Activated CD8-positive, alpha-beta memory T cell treated with anti-CD3 and anti-CD28 coated beads for 36 hours (primary cell): ENCODE results near the gene ARCN1. TPM values are rescaled to one million over a fixed set of nuclear protein-coding genes. Genes with fewer than 3 reads are reported as not detected.

ENCODE experiments used
- CTCF ChIA-PET: fragments of 350-600 bp; sonication (Branson Sonifier 250); formaldehyde crosslinking; loops from one replicate; lab custom pipeline; 2021; ENCODE audit warnings: antibody characterized with exemption; lab: Charles Lee
- POLR2A ChIA-PET: fragments of 350-600 bp; sonication (Branson Sonifier 250); formaldehyde crosslinking; loops from one replicate; lab custom pipeline; 2021; ENCODE audit warnings: antibody characterized with exemption; lab: Charles Lee
- total RNA-seq, 2 experiments: library from RNA; stranded (reverse); gene quantifications; one replicate each; pipeline ENCODE4 v1.2.3, GENCODE V29; 2021

ARCN1 gene
- total RNA-seq, 2 experiments from 2014 or later: 146 to 148 TPM

DNA sequence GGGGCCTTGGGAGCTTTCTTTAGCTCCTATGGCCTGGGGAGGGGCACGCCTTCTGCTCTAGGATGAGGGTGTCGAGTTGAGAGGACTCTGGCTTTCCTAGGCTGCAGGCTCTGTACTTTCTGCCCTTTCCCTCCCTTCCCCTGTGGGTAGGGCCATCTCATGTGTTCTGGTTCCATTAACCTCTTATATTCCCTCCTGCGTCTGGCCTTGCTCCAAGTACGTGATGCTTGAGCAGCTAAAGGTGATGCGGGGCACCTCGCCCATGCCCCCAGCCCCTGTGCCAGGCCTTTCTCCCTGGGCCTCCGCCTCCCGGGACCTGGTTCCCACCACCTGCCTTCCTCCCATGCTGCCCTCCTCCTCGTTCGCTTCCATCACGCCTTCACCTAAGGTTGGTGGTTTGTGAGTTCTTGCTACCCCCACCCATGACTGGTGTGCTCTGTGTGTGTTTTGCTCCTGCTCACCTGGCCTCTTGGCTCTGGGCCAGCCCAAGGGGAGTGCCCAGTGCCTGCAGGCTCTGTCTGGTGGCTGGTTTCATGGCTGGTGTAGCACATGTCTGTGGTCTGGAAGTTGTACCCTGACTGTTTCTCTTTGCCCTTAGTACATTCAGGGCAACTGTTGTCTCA lies 69.3 kb downstream of the ARCN1 start:
- ChIA-PET CTCF (no interaction called here), POLR2A (no interaction called here)

DNA sequence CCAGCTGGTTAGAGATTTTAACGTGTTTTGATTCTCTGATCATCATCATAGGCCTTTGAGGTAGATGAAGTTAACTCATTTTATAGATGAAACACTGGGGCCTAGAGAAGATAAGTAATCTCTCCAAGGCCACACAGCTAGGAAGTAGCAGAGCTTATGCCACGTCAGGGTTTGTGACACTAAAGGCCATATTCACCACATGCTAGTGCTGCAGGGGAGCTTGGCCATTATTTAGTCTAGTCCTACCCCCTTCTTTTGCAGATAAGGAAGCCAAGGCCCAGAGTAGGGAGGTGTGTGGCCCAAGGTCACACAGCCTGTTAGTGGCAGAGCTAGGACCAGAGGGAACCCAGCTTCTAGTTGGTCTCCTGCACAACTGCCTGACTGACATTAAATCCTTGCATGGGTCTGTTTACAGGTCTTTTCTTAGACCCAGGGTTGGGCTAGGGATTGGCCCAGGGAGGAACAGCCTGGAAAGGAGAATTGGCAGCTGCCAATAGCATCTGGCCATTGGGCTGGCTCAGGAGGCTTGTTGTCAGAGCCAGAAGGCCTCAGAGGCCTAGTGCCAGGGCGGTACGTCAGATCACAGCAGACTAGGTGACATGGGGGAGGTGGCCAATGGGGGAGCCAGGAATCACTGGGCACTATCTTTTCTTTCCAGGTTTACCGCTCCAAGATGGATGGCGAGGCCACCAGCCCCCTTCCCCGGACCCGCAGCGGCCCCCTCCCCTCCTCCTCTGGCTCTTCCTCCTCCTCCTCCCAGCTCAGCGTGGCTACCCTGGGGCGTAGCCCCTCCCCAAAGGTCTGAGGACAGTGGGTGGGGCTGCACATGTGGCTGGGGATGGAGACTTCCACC lies 71.2 kb downstream of the ARCN1 start:
- POLR2A ChIA-PET: no interaction called here
- CTCF ChIA-PET: interaction anchor here (0.6 kb wide), 1 partner anchor 38 kb away, joined by 3 read pairs; no protein-coding TSS in a partner anchor

DNA sequence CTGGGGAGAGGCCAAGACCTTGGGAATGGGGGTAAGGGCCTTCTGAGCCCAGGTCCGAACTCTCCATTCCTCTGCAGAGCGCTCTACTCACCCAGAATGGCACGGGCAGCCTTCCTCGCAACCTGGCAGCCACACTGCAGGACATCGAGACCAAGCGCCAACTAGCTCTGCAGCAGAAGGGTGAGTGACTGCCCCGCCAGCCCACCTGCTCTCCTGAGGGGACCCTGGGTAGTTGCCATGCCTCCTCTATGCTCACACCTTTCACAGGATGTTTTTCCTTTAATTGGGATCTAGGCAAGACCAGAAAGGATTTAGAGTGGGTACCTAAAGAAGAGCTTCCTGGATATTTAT lies 71.8 kb downstream of the ARCN1 start:
- POLR2A ChIA-PET: no interaction called here
- CTCF ChIA-PET: no interaction called here

DNA sequence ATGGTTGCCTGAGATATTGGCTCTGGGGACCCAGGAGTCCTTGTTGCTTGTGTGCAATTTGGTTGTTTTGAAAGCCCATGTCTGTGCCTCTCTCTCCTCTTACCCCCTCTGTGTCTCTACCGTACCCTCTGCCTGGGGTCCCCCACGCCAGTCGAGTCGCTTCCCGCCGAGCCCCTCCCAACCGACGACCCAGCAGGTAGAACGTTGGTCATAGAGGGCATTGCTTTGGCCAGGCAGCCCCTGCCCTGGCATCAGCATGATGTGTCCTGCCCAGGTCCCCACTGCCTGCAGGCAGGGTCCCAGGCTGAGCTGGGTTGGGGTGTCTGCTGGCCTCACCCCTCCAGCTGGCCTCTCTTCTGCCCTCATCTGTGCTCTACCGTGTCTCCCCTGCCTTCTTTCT lies 72.3 kb downstream of the ARCN1 start:
- ChIA-PET CTCF (interaction anchor here (1.5 kb wide), 1 partner anchor 36 kb away, joined by 4 read pairs; no protein-coding TSS in a partner anchor), POLR2A (no interaction called here)

GRCh38 chr11:118645066-118645715 lies 73.0 kb downstream of the ARCN1 start:
- POLR2A ChIA-PET: no interaction called here
- CTCF ChIA-PET: interaction anchor here (1.5 kb wide), 1 partner anchor 36 kb away, joined by 4 read pairs; no protein-coding TSS in a partner anchor

DNA sequence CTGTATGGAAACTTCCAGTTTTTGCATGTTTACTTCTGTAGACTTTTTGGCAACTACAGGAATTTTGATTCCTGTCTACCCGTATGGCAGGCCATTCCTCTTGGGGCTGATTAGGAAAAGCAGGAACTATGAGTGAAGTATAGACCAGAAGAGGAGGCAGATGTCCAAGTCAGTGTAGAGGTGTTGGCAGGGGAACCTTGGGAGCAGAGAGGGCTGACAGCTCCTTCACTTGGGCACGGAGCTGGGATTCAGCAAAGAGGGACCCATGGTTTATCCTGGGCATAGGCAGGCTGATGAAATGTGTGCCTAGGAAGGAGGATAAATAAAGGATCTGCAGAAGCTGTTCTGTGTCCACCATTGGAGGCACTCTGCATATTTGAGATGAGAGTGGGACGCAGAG lies 74.2 kb downstream of the ARCN1 start:
- ChIA-PET POLR2A (interaction anchor here (0.6 kb wide), 2 partner anchors 9 to 58 kb away, joined by 5 to 7 read pairs; no protein-coding TSS in a partner anchor), CTCF (interaction anchor here (0.6 to 0.8 kb wide), 3 partner anchors 9 to 246 kb away, joined by 3 read pairs; no protein-coding TSS in a partner anchor)

- ChIA-PET CTCF (no interaction called here), POLR2A (no interaction called here)
Measured at GRCh38 chr11:118648291-118648690, 76.1 kb downstream of the ARCN1 start.

DNA sequence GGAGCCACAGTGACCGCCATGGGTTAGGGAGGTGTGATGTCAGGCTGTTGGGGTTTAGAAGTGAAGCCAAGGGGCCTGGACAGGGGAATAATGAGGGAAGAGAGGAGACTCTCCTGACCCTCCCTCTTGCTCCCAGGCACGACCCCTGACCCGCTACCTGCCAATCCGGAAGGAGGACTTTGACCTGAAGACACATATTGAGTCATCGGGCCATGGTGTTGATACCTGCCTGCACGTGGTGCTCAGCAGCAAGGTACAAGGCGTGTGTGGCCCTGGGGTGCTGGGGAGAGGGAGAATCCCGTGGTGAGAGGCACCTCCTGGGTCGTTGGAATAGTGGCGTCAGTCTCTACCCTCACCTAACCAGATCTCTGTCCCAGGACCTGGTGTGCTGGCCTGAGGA lies 77.7 kb downstream of the ARCN1 start:
- ChIA-PET POLR2A (no interaction called here), CTCF (interaction anchor here (1.5 to 1.6 kb wide), 2 partner anchors 11 to 39 kb away, joined by 3 read pairs; no protein-coding TSS in a partner anchor)

DNA sequence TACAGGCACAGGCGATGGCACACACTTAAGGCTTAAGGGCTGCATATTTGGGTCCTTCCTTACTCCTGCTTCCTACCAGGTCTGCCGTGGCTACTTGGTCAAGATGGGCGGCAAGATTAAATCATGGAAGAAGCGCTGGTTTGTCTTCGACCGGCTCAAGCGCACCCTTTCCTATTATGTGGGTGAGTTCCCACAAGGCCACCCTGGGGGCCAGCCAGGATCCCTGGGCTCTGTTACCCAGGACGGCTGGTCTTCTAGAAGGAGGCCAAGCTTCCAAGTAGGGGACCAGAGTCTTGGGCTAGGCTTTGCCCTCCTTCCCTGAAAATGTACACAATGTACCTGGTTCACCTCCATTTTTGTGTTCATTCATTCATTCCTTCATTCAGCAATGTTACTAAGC lies 78.2 kb downstream of the ARCN1 start:
- ChIA-PET POLR2A (no interaction called here), CTCF (interaction anchor here (1.5 to 1.6 kb wide), 2 partner anchors 11 to 39 kb away, joined by 3 read pairs; no protein-coding TSS in a partner anchor)

DNA sequence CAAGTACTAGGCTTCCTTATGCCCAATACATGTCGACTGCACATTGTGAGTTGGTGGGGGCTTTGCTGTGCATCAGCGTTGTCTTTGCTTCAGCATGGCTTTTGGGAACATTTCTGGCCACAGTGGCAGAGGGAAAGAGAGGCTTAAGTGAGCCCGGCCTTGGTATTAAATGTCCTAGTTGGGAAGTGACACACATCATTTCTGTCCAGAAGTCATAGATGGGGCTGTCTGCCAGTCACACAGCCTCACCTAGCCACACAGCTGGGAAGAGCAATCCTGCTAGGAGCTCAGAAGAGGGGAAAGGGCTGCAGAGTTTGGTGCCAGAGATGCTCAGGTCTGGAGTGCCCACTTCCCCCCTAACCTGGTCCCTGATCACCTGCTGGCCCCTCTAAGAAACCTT lies 79.6 kb downstream of the ARCN1 start:
- POLR2A ChIA-PET: no interaction called here

More for the DNA sequence above, 79.6 kb downstream of the ARCN1 start:
- CTCF ChIA-PET: no interaction called here

Other genes starting within 250 kb of the ARCN1 start
- gene CD3D, start 229.7 kb upstream of the ARCN1 start, total RNA-seq: 100 to 1,000 TPM; 407 to 417 TPM
- 100 to 1,000 TPM; 145 to 146 TPM for gene CD3G, start 228.1 kb upstream of the ARCN1 start, total RNA-seq
- gene UBE4A, start 212.8 kb upstream of the ARCN1 start, total RNA-seq: 10 to 100 TPM; 54.0 to 55.7 TPM
- gene ATP5MG, start 170.8 kb upstream of the ARCN1 start, total RNA-seq: 100 to 1,000 TPM; 279 to 296 TPM
- 10 to 100 TPM; 66.5 to 67.6 TPM for gene KMT2A, start 135.9 kb upstream of the ARCN1 start, total RNA-seq
- under 1 TPM; 0.38 to 0.52 TPM for gene TTC36, start 44.9 kb upstream of the ARCN1 start, total RNA-seq
- 1 to 10 TPM; 8.9 to 9.6 TPM for gene TMEM25, start 41.2 kb upstream of the ARCN1 start, total RNA-seq
- 10 to 100 TPM; 21.9 to 22.3 TPM for gene IFT46, start 6.5 kb upstream of the ARCN1 start, total RNA-seq
- gene PHLDB1, start 35.2 kb downstream of the ARCN1 start, total RNA-seq: 1 to 10 TPM; 1.6 to 1.9 TPM
- gene TREH, start 107.2 kb downstream of the ARCN1 start, total RNA-seq: not detected
- 100 to 1,000 TPM; 146 to 153 TPM for gene DDX6, start 218.8 kb downstream of the ARCN1 start, total RNA-seq